ENCODE results near the gene ZNF410. TPM values are rescaled to one million over a fixed set of nuclear protein-coding genes. Genes with fewer than 3 reads are reported as not detected.

Gene ZNF410
- total and polyA plus RNA-seq, 2 of the 13 experiments (the other 11 are each of a cell fraction or from before 2014, with no cell fraction given), result 19.2 to 44.3 TPM

DNA sequence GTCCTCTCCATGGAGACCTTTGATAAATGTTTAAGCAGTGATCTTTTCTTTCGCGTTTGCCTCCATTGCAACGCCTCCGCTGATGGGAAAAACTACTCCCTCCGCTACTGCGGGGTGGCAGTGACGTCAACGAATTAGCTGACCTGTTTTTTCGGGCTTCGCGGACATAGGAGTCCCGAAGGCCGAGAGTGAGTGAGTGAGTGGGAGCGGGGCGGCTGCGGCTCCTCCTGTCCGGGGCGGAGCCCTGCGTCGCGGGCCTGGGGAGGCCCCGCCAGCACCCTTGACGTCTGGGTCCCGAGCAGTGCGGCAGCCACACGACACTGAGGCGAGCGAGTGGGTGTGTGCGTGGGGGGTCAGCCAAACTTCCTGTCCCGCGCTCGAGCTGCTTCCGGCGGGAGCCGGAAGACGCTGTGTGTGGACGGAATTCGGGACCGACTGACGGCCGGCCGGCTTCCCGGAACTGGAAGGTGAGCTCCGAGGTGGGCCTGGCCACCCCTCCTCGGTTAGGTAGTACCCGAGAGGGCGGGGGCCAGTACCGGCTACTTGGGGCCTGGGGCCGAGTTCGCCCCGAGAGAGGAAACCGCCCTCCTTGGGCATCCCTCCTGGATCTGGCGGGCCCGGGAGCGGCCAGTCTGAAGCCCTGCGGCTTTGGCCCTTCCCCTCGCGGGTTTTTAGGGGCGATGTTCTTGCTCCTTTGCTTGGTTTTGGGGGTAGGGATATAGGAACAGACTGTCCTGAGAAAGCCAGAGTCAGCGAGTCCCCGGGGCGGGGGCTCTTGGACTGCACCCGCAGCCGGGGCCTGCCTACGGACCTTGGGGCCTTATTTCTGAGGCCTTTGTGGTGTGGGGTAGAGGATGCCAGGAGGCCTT, at the start of gene ZNF410 (continued):
- TF ChIP-seq, protein P1, sequence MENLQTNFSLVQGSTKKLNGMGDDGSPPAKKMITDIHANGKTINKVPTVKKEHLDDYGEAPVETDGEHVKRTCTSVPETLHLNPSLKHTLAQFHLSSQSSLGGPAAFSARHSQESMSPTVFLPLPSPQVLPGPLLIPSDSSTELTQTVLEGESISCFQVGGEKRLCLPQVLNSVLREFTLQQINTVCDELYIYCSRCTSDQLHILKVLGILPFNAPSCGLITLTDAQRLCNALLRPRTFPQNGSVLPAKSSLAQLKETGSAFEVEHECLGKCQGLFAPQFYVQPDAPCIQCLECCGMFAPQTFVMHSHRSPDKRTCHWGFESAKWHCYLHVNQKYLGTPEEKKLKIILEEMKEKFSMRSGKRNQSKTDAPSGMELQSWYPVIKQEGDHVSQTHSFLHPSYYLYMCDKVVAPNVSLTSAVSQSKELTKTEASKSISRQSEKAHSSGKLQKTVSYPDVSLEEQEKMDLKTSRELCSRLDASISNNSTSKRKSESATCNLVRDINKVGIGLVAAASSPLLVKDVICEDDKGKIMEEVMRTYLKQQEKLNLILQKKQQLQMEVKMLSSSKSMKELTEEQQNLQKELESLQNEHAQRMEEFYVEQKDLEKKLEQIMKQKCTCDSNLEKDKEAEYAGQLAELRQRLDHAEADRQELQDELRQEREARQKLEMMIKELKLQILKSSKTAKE (CRISPR knock-in tag; IDR thresholded peaks at IDR 0.05; ENCODE audit: borderline replicate concordance), result peak; percentile 53; the same call in 1 of the 2 replicates
- peak; percentile 55; the same call in 1 of the 2 replicates for TF ChIP-seq SOX5 (CRISPR knock-in tag; IDR thresholded peaks at IDR 0.05; ENCODE audit: borderline replicate concordance)
- TF ChIP-seq, protein P2, sequence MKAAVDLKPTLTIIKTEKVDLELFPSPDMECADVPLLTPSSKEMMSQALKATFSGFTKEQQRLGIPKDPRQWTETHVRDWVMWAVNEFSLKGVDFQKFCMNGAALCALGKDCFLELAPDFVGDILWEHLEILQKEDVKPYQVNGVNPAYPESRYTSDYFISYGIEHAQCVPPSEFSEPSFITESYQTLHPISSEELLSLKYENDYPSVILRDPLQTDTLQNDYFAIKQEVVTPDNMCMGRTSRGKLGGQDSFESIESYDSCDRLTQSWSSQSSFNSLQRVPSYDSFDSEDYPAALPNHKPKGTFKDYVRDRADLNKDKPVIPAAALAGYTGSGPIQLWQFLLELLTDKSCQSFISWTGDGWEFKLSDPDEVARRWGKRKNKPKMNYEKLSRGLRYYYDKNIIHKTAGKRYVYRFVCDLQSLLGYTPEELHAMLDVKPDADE (CRISPR knock-in tag; IDR thresholded peaks at IDR 0.05), result peak; percentile 55; the same call in 1 of the 2 replicates
- TF ChIP-seq REL (CRISPR knock-in tag; conservative IDR thresholded peaks at IDR 0.05), result 0 out of 2 replicates have a peak, but pooled peaks have one; percentile 63
- no peak for TF ChIP-seq ZNF383 (CRISPR knock-in tag; IDR thresholded peaks at IDR 0.05; ENCODE audit: borderline replicate concordance)
- peak; percentile 40; the same call in 1 of the 2 replicates for TF ChIP-seq ZNF143 (CRISPR knock-in tag; IDR thresholded peaks at IDR 0.05)
- TF ChIP-seq NR1H2 (CRISPR knock-in tag; IDR thresholded peaks at IDR 0.05; ENCODE audit: borderline replicate concordance, low read depth), result peak; percentile 30; the same call in 1 of the 2 replicates
- TF ChIP-seq, protein P3, sequence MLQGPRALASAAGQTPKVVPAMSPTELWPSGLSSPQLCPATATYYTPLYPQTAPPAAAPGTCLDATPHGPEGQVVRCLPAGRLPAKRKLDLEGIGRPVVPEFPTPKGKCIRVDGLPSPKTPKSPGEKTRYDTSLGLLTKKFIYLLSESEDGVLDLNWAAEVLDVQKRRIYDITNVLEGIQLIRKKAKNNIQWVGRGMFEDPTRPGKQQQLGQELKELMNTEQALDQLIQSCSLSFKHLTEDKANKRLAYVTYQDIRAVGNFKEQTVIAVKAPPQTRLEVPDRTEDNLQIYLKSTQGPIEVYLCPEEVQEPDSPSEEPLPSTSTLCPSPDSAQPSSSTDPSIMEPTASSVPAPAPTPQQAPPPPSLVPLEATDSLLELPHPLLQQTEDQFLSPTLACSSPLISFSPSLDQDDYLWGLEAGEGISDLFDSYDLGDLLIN (CRISPR knock-in tag; IDR thresholded peaks at IDR 0.05; ENCODE audit: borderline replicate concordance), result 0 out of 2 replicates have a peak, but pooled peaks have one; percentile 19
- no peak for TF ChIP-seq JDP2 (CRISPR knock-in tag; IDR thresholded peaks at IDR 0.05; ENCODE audit: borderline replicate concordance)
- no peak for TF ChIP-seq SYNCRIP (IDR thresholded peaks at IDR 0.05; ENCODE audit: insufficient read depth, low read depth, low read length)
- no peak for TF ChIP-seq ZNF83 (CRISPR knock-in tag; IDR thresholded peaks at IDR 0.05; ENCODE audit: borderline replicate concordance)
- peak; percentile 40; the same call in 1 of the 2 replicates for TF ChIP-seq BHLHE40 (IDR thresholded peaks at IDR 0.05; ENCODE audit: low read length)
- no peak for TF ChIP-seq SRSF1 (optimal IDR thresholded peaks at IDR 0.05; ENCODE audit: low read depth, low read length)
- no peak for TF ChIP-seq EED (CRISPR knock-in tag; IDR thresholded peaks at IDR 0.05)
- TF ChIP-seq, protein P4, sequence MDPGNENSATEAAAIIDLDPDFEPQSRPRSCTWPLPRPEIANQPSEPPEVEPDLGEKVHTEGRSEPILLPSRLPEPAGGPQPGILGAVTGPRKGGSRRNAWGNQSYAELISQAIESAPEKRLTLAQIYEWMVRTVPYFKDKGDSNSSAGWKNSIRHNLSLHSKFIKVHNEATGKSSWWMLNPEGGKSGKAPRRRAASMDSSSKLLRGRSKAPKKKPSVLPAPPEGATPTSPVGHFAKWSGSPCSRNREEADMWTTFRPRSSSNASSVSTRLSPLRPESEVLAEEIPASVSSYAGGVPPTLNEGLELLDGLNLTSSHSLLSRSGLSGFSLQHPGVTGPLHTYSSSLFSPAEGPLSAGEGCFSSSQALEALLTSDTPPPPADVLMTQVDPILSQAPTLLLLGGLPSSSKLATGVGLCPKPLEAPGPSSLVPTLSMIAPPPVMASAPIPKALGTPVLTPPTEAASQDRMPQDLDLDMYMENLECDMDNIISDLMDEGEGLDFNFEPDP (CRISPR knock-in tag; conservative IDR thresholded peaks at IDR 0.05), result no peak
- peak; percentile 80 for TF ChIP-seq ARNT2 (CRISPR knock-in tag; IDR thresholded peaks at IDR 0.05; ENCODE audit: low read depth)
- peak; percentile 31 for TF ChIP-seq SRSF4 (IDR thresholded peaks at IDR 0.05; ENCODE audit: low read depth, low read length, poor library complexity, severe bottlenecking)
- TF ChIP-seq, protein P5, sequence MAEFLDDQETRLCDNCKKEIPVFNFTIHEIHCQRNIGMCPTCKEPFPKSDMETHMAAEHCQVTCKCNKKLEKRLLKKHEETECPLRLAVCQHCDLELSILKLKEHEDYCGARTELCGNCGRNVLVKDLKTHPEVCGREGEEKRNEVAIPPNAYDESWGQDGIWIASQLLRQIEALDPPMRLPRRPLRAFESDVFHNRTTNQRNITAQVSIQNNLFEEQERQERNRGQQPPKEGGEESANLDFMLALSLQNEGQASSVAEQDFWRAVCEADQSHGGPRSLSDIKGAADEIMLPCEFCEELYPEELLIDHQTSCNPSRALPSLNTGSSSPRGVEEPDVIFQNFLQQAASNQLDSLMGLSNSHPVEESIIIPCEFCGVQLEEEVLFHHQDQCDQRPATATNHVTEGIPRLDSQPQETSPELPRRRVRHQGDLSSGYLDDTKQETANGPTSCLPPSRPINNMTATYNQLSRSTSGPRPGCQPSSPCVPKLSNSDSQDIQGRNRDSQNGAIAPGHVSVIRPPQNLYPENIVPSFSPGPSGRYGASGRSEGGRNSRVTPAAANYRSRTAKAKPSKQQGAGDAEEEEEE (CRISPR knock-in tag; IDR thresholded peaks at IDR 0.05; ENCODE audit: borderline replicate concordance), result no peak
- TF ChIP-seq ZNF468 (CRISPR knock-in tag; IDR thresholded peaks at IDR 0.05), result 0 out of 2 replicates have a peak, but pooled peaks have one; percentile 55
- peak; percentile 10; the same call in 1 of the 2 replicates for TF ChIP-seq CHD2 (IDR thresholded peaks at IDR 0.05; ENCODE audit: low read depth, low read length)

Data from HepG2 (cell line).